Pons (tissue), 1 donor: Measurements from ENCODE around the gene DIS3L2.

Experiments
- DNase-seq: peaks from one replicate; pipeline ENCODE4 v3.0.0-alpha.2; 2016; ENCODE audit warnings: low spot score

Gene DIS3L2

DNA sequence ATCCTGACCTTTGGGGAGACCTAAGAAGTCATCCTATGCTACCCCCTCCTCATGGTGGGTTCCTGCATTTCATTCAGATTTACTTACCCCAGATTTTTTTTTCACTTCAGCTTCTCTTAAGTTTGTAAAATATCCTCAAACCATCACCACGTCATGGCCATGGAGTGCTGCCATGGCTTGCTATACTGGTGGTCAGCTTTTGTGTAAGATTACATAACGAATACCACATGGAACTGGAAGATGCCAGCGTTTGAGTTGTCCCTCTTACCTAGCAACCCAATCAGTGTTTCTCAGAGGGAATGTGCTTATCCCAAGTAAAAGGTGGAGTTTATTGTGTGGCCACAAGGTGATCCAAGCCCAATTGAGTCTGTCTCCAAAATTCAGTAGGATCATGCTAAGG is 268.4 kb downstream of the DIS3L2 start:
- DNase-seq = no peak

GRCh38 chr2:232230560-232230959 is 269.0 kb downstream of the DIS3L2 start:
- no peak for DNase-seq

DNA sequence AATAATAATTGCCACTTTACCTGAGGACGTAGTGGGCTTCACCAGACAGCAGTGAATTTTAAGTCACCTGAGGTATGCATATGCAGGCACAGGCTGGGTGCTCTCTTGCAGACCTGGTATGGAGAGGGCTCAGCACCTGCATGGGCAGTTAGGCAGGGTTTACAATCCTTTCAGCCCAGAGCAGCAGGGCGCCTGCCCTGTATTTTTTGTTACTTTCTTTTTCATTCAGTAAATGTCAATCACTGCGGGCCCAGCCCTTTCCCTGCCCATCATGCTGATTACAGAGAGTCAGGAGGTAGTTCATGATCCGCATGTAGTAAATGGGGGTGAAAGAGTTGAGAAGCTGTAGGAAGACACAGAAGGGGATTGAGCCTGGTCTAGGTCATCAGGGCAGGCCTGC is 270.0 kb downstream of the DIS3L2 start:
- DNase-seq = no peak

- DNase-seq = no peak
These were observed 271.4 kb downstream of the DIS3L2 start for GRCh38 chr2:232232915-232233314.

DNA sequence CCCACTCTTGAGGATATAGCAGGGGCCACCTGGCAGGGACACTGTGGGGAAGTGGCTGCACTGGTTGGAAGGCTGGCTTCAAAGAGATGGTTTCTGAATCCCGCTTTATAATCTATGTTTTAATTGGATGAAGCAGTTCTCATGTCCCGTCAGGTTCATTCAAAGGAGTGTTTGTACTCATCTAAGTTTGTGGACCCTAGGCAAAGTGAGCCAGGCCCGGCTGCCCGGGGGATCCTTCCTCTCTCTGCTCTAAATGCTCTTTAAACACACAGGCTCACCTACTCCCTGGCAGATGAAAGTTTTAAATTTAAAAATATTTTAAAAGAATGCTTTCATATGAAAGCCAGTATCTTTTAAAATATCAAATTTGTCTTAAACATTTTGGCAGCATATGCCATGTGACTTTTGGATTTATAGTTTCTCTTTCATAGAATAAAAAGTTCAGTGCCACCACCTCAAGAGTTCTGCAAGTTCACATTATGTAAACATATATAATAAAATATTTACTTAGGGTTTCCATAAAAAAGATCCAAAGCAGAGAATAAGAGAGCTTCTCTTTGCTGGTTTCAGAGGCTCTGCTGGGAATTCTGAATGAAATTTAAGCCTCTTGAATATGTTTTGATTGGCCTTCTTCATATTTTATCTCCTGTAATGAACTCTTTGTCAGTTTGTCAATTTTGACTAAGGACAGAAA is 273.6 kb downstream of the DIS3L2 start:
- no peak for DNase-seq

DNA sequence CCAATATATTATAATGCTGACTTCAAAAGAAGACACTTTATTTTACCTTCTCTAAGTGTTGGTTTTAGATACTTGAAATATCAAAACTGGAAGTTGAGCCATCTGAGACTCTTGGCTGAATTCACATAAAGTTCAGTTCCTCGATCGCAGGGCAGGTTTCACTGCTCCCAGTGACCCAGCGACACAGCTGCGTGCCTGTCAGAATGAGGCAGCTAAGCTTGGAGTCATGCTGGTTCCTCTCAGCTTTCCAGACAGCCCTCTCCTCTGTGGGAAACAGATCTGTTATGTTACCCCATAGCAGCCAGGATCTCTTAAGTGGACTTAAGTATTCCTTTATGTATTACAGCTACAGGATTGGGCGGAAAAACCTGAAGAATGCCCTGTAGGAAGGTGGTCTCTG is 274.2 kb downstream of the DIS3L2 start:
- no peak for DNase-seq

DNA sequence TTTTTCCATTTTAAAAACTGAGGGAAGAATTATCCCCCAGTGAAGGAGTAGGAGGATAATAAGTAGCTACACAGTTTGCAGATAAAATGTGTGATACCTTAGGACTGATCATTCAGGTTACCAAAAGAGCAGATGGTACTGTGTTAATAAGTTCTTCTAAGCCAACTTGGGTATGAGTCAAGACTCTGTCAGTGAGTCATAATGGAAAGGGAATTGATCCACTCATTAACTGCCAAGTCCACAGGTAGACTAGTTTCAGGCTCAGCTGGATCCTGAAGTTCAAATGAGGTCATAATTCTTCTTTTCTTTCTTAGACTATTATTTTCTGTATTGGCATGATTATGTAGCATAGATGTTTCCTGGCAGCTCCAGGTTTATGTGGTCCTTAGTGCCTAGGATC is 274.7 kb downstream of the DIS3L2 start:
- no peak for DNase-seq

DNA sequence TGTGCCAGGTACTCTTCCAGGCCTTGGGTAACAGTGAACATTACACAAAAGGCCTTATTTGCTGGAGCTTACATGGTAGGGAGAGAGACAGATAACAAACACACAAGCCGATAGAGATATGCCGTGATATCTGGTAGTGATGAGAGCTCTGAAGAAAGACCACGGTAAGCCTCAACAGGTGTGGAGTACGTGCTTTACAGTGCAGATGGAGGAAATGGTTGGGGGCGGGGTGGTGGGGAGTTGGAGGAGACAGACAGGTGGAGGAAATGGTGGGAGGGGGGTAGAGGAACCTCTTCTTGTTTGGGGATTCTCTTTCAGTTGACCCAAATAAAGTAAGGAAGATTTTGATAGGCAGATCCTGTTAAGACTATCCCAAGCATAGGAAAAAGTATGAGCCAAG is 276.0 kb downstream of the DIS3L2 start:
- no peak for DNase-seq

DNA sequence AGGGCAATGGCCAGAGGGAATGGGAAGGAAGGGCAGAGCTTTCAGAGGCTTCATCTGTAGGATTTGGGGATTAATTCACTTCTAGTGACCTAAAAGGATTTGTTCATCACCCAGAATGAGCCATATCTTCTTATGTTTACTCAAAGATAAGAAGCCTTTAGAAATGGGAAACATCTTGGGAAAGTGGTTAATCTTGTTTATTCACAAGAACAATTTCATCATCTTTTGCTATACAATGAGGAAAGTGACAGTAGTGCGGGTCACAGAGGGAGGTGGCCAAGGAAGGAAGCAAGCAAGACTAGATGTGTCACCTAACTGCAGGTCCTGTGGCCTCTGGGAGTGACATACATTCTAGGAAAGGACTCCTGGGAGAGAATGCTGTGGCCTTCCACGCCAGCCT is 276.6 kb downstream of the DIS3L2 start:
- no peak for DNase-seq

GRCh38 chr2:232238596-232238995 is 277.1 kb downstream of the DIS3L2 start:
- DNase-seq = no peak

GRCh38 chr2:232239951-232240681 is 278.6 kb downstream of the DIS3L2 start:
- no peak for DNase-seq

DNA sequence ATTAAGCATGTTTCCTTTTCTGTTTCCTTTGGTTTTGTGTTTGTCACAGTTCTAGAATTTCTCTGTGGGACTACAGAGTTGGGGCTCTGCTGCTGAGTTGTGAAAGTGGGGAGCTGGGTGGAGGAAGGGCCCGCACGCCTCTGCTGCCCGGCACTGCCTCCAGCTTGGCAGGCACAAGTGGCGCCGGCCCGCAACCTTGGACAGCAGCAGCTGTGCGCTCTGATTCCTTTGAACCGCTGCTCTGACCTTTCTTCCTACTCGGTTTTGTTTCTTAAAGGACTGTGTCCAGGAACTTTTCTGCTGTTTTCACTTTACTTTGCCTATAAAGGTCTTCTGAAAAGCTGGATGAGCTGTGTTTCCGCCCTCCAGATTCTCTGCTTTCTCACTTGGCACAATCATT is 279.4 kb downstream of the DIS3L2 start:
- DNase-seq = no peak

DNA sequence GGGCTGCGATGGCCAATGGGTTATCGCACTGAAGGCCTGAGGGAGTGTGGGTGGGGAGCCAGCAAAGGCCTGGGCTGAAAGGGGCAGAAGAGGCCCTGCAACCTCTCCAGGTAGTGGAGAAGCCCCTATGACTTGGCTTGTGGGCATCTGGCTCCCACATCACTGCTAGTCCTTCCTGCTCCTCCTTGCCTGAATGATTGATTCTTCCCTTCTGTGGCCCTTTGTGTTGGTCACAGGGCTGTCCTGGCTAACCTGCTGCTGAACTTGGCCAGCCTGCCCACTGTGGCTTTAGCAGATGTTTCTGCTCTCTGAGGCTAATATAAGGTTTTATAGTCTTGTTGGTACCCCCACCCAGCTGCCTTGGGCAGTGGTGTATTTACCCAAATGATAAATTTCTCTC is 280.8 kb downstream of the DIS3L2 start:
- DNase-seq = no peak

DNA sequence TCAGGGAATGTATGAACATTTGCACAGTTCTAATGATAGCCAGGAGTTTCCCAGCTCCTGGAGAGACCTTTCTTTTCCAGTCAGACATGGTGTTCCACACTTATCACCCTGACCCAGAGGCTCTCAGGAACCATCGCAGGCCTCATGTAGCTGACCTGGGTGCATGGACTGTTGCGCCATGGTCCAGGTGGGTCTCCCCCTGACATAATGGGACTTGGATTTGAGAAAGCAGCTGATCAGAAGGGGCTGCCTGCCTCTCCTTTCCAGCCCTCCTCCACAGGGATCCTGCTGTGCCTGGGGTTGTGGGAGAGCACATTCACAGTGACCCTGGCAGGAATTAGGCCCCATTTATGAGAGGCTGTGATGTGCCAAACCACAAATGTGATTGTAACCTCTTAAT is 283.6 kb downstream of the DIS3L2 start:
- no peak for DNase-seq

GRCh38 chr2:232246245-232246644 is 284.7 kb downstream of the DIS3L2 start:
- DNase-seq = no peak

GRCh38 chr2:232249096-232249495 is 287.6 kb downstream of the DIS3L2 start:
- no peak for DNase-seq

GRCh38 chr2:232250246-232251175 is 289.0 kb downstream of the DIS3L2 start:
- no peak for DNase-seq

GRCh38 chr2:232255033-232255432 is 293.5 kb downstream of the DIS3L2 start:
- no peak for DNase-seq

DNA sequence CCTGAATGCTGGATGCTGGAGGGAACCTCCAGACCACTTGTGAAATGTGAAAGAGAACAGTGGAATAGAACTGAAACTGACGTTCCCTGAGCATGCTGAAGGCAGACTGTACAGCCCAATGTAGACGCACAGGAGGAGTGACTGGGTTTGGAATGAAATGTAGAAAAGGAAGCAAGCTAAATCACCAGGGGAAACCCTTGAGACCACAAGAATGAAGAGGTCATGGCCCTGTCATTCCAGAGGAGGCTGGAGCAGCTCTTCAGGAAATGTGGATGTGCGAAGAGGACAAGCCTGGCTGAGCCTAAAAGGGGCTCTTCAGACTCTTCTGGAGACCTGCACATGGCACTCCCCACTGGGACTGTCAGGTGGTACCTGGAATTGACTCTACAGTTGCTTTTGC is 298.6 kb downstream of the DIS3L2 start:
- DNase-seq = no peak

- DNase-seq = no peak
These were observed 300.3 kb downstream of the DIS3L2 start for GRCh38 chr2:232261776-232262175.

- DNase-seq = no peak
These were observed 301.8 kb downstream of the DIS3L2 start for GRCh38 chr2:232263295-232263694.

GRCh38 chr2:232264081-232264480 is 302.6 kb downstream of the DIS3L2 start:
- no peak for DNase-seq

DNA sequence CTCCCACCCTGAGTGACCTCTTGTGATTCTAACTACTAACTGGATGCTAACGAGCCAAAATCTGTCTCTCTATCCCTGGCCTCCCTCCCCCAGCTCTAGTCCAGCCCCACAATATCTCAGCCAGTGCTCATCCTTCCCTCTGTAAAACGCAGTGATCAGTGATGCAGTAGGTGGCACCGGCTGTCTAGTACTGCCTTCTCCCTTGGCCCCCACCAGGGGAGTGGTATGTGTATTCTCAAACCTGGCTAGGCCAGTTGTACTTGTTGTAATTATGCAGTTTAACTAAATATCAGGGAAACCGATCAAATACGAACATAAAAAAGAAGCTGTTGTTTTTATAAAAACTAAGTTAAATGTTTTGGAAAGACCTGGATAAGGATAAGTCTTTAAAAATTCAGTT is 303.8 kb downstream of the DIS3L2 start:
- no peak for DNase-seq
